Activated CD4-positive, alpha-beta memory T cell treated with anti-CD3 and anti-CD28 coated beads for 36 hours (primary cell): ENCODE data around the gene DNASE1L2. TPM values are rescaled to one million over a fixed set of nuclear protein-coding genes. Genes with fewer than 3 reads are reported as not detected.
A peak's percentile ranks its signal among the peaks of the same experiment; 100 is the strongest.

Source experiments
- CTCF ChIA-PET: fragments of 350-600 bp; sonication (Branson Sonifier 250); formaldehyde crosslinking; loops from one replicate; lab custom pipeline; 2021; ENCODE audit warnings: antibody characterized with exemption, inconsistent platforms; lab: Charles Lee
- POLR2A ChIA-PET: fragments of 350-600 bp; sonication (Branson Sonifier 250); formaldehyde crosslinking; loops from one replicate; lab custom pipeline; 2021; ENCODE audit warnings: antibody characterized with exemption; lab: Charles Lee
- DNase-seq: peaks from one replicate; pipeline ENCODE4 v3.0.0-alpha.2; 2020
- H3K27ac Mint-ChIP-seq: one replicate; pipeline ENCODE4 v1.8.0; 2021; ENCODE audit warnings: mixed read lengths
- H3K27me3 Mint-ChIP-seq: one replicate; pipeline ENCODE4 v1.8.0; 2021; ENCODE audit warnings: mixed read lengths
- H3K36me3 Mint-ChIP-seq: one replicate; pipeline ENCODE4 v1.8.0; 2021; ENCODE audit warnings: mixed read lengths
- H3K4me1 Mint-ChIP-seq: one replicate; pipeline ENCODE4 v1.8.0; 2021; ENCODE audit warnings: low read depth, mixed read lengths
- H3K4me3 Mint-ChIP-seq: one replicate; pipeline ENCODE4 v1.8.0; 2021; ENCODE audit warnings: mild to moderate bottlenecking, mixed read lengths
- H3K9me3 Mint-ChIP-seq: one replicate; pipeline ENCODE4 v1.8.0; 2021; ENCODE audit warnings: mixed read lengths
- intact Hi-C: fragments of 100-400 bp; cut with micrococcal nuclease; formaldehyde crosslinking; loops from one replicate; pipeline ENCODE4 v1.15.1; 2023
- total RNA-seq, 2 experiments: library from RNA; stranded (reverse); gene quantifications; one replicate each; pipeline ENCODE4 v1.2.3, GENCODE V29; 2021

Gene DNASE1L2
- total RNA-seq, 2 experiments from 2014 or later, result 0.63 to 0.67 TPM

- ChIA-PET CTCF (interaction anchor here (0.6 to 0.7 kb wide), 2 partner anchors 11 to 39 kb away, joined by 3 read pairs; no protein-coding TSS in a partner anchor), POLR2A (interaction anchor here (1.4 to 2.1 kb wide), 2 partner anchors 9 to 47 kb away, joined by 6 to 13 read pairs; partner anchors contain the start of genes ECI1 and PGP)
- DNase-seq, result peak; percentile 89
- Mint-ChIP-seq H3K4me1 (peaks cover 26% of the 10 kb centered on the region), H3K9me3 (no peaks in the 10 kb centered on the region), H3K36me3 (peaks cover 24% of the 10 kb centered on the region), H3K27me3 (no peaks in the 10 kb centered on the region), H3K4me3 (peak within 1 kb of the TSS; percentile 84), H3K27ac (peak within 1 kb of the TSS; percentile 79)
- intact Hi-C loops, result loop anchor here (1.0 to 5.0 kb wide), 3 partner anchors 10 to 47 kb away; partner anchors contain the start of genes E4F1 and ECI1
Measured at GRCh38 chr16:2205104-2205966, 30.9 kb upstream of the DNASE1L2 start, which contains the start of gene MLST8. MLST8 (plus strand) TSS chr16:2205454; CDS start chr16:2206086, 632 bp downstream.

GRCh38 chr16:2205967-2206313 lies 30.3 kb upstream of the DNASE1L2 start:
- H3K27me3 Mint-ChIP-seq, result no peaks in the 10 kb centered on the region
- peak overlapping the region; percentile 77 for H3K27ac Mint-ChIP-seq
- peak overlapping the region; percentile 84 for H3K4me3 Mint-ChIP-seq
- H3K9me3 Mint-ChIP-seq, result no peaks in the 10 kb centered on the region
- ChIA-PET POLR2A (interaction anchor here (1.4 to 2.1 kb wide), 2 partner anchors 8 to 46 kb away, joined by 6 to 13 read pairs; partner anchors contain the start of genes ECI1 and PGP), CTCF (interaction anchor here (0.7 to 1.3 kb wide), 2 partner anchors 9 to 46 kb away, joined by 3 to 4 read pairs; partner anchors contain the start of genes ECI1 and PGP)
- DNase-seq, result no peak
- intact Hi-C loops, result loop anchor here (1.0 to 5.0 kb wide), 3 partner anchors 9 to 46 kb away; partner anchors contain the start of genes E4F1 and ECI1
- H3K4me1 Mint-ChIP-seq, result peaks cover 26% of the 10 kb centered on the region
- H3K36me3 Mint-ChIP-seq, result peaks cover 24% of the 10 kb centered on the region

- POLR2A ChIA-PET, result interaction anchor here (0.6 to 2.1 kb wide), 5 partner anchors 8 to 384 kb away, joined by 3 to 13 read pairs (median 4); partner anchors contain the start of genes ECI1, PGP and TRAF7
- Mint-ChIP-seq H3K27ac (peak overlapping the region; percentile 77), H3K4me3 (peak overlapping the region; percentile 84), H3K27me3 (no peaks in the 10 kb centered on the region), H3K4me1 (peaks cover 26% of the 10 kb centered on the region), H3K36me3 (peaks cover 24% of the 10 kb centered on the region), H3K9me3 (no peaks in the 10 kb centered on the region)
- intact Hi-C loops, result loop anchor here (5.0 kb wide), 1 partner anchor 46 kb away; the partner anchor contains the start of gene ECI1
- CTCF ChIA-PET, result interaction anchor here (0.7 to 1.3 kb wide), 3 partner anchors 8 to 45 kb away, joined by 3 to 4 read pairs (median 3); partner anchors contain the start of genes ECI1 and PGP
- no peak for DNase-seq
Measured at GRCh38 chr16:2206420-2206779, 29.8 kb upstream of the DNASE1L2 start.

- Mint-ChIP-seq H3K36me3 (peaks cover 24% of the 10 kb centered on the region), H3K27me3 (no peaks in the 10 kb centered on the region), H3K27ac (peak overlapping the region; percentile 77), H3K4me1 (peaks cover 29% of the 10 kb centered on the region), H3K9me3 (no peaks in the 10 kb centered on the region), H3K4me3 (peak overlapping the region; percentile 84)
- intact Hi-C loops, result loop anchor here (5.0 kb wide), 1 partner anchor 45 kb away; the partner anchor contains the start of gene ECI1
- ChIA-PET POLR2A (interaction anchor here (0.6 to 2.1 kb wide), 4 partner anchors 7 to 384 kb away, joined by 3 to 13 read pairs (median 4); partner anchors contain the start of genes PGP and TRAF7), CTCF (interaction anchor here (0.7 to 1.3 kb wide), 3 partner anchors 8 to 45 kb away, joined by 3 to 4 read pairs (median 3); partner anchors contain the start of genes ECI1 and PGP)
- no peak for DNase-seq
Measured at GRCh38 chr16:2206780-2207433, 29.3 kb upstream of the DNASE1L2 start.

DNA sequence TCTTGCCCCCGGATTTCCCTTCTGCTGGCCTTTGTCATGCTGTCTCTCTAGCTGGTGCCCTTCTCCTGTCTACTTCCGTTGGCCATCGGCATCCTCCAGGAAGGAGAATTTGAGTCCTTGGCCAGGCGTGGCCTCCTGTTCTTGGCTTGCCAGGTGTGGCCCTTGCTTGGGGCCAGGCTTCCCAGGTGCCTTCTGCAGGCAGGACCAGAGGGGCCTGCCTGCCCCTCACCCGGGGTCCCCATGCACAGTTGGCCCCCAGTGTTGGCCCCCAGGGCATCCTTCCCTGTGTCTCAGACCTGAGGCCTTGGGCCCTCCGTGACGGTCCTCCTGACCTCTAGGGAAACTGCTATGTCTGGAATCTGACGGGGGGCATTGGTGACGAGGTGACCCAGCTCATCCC lies 28.4 kb upstream of the DNASE1L2 start:
- Mint-ChIP-seq H3K4me3 (peak overlapping the region; percentile 49), H3K36me3 (peaks cover 31% of the 10 kb centered on the region), H3K9me3 (no peaks in the 10 kb centered on the region), H3K27ac (peak overlapping the region; percentile 54), H3K27me3 (no peaks in the 10 kb centered on the region), H3K4me1 (peaks cover 37% of the 10 kb centered on the region)
- intact Hi-C loops, result loop anchor here (5.0 kb wide), 1 partner anchor 44 kb away; the partner anchor contains the start of gene ECI1
- ChIA-PET CTCF (no interaction called here), POLR2A (no interaction called here)
- DNase-seq, result no peak

DNA sequence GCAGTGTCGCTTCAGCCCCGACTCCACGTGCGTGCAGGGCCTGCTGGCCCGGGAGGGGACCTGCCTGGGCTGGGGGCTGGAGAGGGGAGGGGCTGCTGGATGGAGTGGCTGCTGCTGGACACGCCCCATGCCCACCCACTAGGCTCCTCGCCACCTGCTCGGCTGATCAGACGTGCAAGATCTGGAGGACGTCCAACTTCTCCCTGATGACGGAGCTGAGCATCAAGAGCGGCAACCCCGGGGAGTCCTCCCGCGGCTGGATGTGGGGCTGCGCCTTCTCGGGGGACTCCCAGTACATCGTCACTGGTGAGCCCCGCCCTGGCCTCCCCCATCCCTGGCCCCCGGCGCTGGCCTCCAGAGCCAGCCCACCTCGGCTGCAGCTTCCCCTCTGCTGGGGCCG lies 27.9 kb upstream of the DNASE1L2 start:
- intact Hi-C loops, result loop anchor here (5.0 kb wide), 1 partner anchor 44 kb away; the partner anchor contains the start of gene ECI1
- POLR2A ChIA-PET, result no interaction called here
- DNase-seq, result no peak

GRCh38 chr16:2208772-2209171 lies 27.5 kb upstream of the DNASE1L2 start:
- ChIA-PET POLR2A (no interaction called here), CTCF (no interaction called here)
- no peaks in the 10 kb centered on the region for H3K9me3 Mint-ChIP-seq
- peaks cover 41% of the 10 kb centered on the region for H3K4me1 Mint-ChIP-seq
- DNase-seq, result no peak
- intact Hi-C loops, result loop anchor here (5.0 kb wide), 1 partner anchor 44 kb away; the partner anchor contains the start of gene ECI1
- H3K36me3 Mint-ChIP-seq, result peaks cover 38% of the 10 kb centered on the region
- H3K27me3 Mint-ChIP-seq, result no peaks in the 10 kb centered on the region
- no peak overlapping the region for H3K27ac Mint-ChIP-seq
- H3K4me3 Mint-ChIP-seq, result no peak overlapping the region

More for the DNA sequence above, 27.9 kb upstream of the DNASE1L2 start:
- no peaks in the 10 kb centered on the region for H3K9me3 Mint-ChIP-seq
- H3K4me1 Mint-ChIP-seq, result peaks cover 41% of the 10 kb centered on the region
- no peak overlapping the region for H3K27ac Mint-ChIP-seq
- H3K36me3 Mint-ChIP-seq, result peaks cover 34% of the 10 kb centered on the region
- CTCF ChIA-PET, result no interaction called here
- H3K27me3 Mint-ChIP-seq, result no peaks in the 10 kb centered on the region
- no peak overlapping the region for H3K4me3 Mint-ChIP-seq

DNA sequence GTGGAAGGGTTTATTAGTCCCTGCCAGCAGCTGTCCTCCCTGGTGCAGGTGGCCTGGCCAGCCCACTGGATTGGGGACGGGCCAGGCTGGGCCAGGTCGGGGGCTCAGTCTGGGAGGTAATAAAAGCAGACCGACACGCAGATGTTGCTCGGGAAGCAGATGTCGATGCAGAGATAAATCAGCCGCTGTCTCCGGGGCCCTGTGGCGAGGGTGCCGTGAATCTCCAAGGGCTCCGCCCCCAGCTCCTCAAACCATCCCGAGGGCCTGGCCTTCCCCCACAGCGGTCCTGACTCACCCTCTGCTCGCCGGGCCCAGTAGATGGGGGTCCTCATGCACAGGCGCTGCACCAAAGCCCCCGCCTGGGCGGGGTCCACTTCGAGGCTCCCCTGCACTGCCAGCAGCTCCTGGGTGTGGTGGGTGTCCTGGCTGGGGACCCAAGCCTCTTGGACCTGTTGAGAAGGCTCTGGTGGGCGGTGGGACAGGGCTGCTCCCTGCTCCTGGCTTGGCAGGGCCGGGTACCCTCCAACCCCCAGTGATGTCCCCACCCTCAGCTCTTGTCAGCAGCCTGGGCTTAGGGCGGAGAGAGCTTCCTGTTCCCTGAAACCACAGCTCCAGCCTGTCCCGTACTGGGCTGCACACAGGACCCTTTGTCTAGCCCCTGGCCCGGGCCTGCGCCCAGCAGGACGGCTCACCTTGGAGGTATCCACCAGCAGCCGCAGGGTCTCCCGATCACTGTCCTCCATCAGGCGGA lies 26.8 kb upstream of the DNASE1L2 start:
- POLR2A ChIA-PET, result no interaction called here
- no peaks in the 10 kb centered on the region for H3K27me3 Mint-ChIP-seq
- CTCF ChIA-PET, result no interaction called here

GRCh38 chr16:2210009-2210332 lies 26.3 kb upstream of the DNASE1L2 start:
- DNase-seq, result no peak
- Mint-ChIP-seq H3K4me3 (no peak overlapping the region), H3K36me3 (peaks cover 36% of the 10 kb centered on the region), H3K4me1 (peaks cover 35% of the 10 kb centered on the region), H3K27ac (no peak overlapping the region), H3K27me3 (no peaks in the 10 kb centered on the region), H3K9me3 (no peaks in the 10 kb centered on the region)
- intact Hi-C loops, result no loop called here
- CTCF ChIA-PET, result no interaction called here
- POLR2A ChIA-PET, result no interaction called here

More for the DNA sequence above, 26.8 kb upstream of the DNASE1L2 start:
- no peak overlapping the region for H3K4me3 Mint-ChIP-seq
- peaks cover 39% of the 10 kb centered on the region for H3K4me1 Mint-ChIP-seq
- no peak overlapping the region for H3K27ac Mint-ChIP-seq
- no peak for DNase-seq
- H3K36me3 Mint-ChIP-seq, result peaks cover 38% of the 10 kb centered on the region
- no peaks in the 10 kb centered on the region for H3K9me3 Mint-ChIP-seq
- intact Hi-C loops, result loop anchor here (5.0 kb wide), 1 partner anchor 43 kb away; the partner anchor contains the start of gene ECI1

- POLR2A ChIA-PET, result no interaction called here
Measured at GRCh38 chr16:2210386-2211365, 25.6 kb upstream of the DNASE1L2 start, which contains the start of gene BRICD5. BRICD5 (minus strand) TSS chr16:2210863; CDS start chr16:2210833, 30 bp downstream.

More at GRCh38 chr16:2210386-2211365, 25.6 kb upstream of the DNASE1L2 start, which contains the start of gene BRICD5:
- no peak for DNase-seq
- H3K9me3 Mint-ChIP-seq, result no peaks in the 10 kb centered on the region
- no peaks in the 10 kb centered on the region for H3K27me3 Mint-ChIP-seq
- intact Hi-C loops, result no loop called here
- peaks cover 36% of the 10 kb centered on the region for H3K36me3 Mint-ChIP-seq
- peaks cover 37% of the 10 kb centered on the region for H3K4me1 Mint-ChIP-seq
- no peak within 1 kb of the TSS for H3K27ac Mint-ChIP-seq
- CTCF ChIA-PET, result no interaction called here
- no peak within 1 kb of the TSS for H3K4me3 Mint-ChIP-seq
